IPS-18c (cell line): ENCODE results near the gene BDNF.

ENCODE experiments used
- H3K4me3 ChIP-seq: 2 replicates; pipeline ENCODE4 v1.7.0; 2013; ENCODE audit warnings: low read depth, mild to moderate bottlenecking, low read length, moderate library complexity; ENCODE audit not compliant: insufficient read depth
- H3K9me3 ChIP-seq: one replicate; pipeline ENCODE4 v1.6.1; 2013; ENCODE audit warnings: mild to moderate bottlenecking, low read length, moderate library complexity; ENCODE audit not compliant: control insufficient read depth, insufficient read depth

The BDNF gene

DNA sequence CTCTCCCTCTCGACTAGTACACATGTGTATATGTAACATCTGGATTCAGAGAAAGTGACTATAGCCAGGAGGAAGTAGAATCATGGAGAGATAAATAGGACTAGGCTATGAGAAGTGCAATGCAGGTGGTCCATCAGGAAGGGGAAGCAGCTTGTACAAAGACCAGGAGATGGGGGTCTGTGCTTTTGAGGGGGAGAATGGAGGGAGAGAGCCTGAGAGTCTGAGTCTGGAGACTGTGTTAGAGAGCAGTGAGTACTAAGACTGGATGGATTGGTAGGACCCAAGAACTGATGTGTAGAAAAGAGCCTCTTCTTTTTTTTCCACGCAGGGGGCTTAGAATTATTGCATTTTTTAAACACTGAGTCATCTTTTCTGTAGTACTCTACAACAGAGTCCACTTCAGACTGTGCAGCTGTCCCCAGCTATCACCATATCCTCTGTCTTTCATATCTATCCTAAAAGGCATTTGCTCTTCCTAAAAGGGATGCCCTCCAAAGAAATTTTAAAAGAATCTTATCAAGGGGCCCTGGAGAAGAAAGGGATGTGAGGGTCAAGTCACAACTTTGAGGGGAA is 80.4 kb downstream of the BDNF start:
- Histone ChIP-seq H3K4me3 (no peak overlapping the region), H3K9me3 (no peaks in the 10 kb centered on the region)

DNA sequence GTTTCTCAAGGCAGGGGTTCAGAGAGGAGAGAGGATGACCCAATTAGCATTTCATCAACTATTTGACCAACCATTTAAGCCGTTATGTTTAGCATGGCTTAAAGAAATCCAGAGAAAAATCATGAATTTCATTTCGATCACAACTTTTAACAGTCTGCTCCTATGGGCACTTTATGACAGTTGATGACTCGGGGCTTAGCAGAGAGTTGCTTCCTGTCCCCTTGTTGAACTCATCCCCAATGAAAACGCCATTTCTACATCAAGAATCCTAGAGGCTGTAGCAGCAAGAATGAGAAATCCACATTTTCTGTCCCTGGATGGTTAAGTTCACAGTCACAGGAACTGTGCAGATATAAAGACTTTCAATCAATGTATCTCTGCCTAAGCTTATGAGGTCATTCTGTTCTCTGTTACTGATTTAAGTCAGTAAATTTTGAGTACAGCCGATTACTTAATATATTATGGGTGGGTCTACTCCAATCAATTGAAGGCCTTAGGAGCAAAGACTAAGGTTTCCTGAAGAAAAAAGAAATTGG is 81.1 kb downstream of the BDNF start:
- H3K9me3 ChIP-seq, result no peaks in the 10 kb centered on the region
- H3K4me3 ChIP-seq, result no peak overlapping the region

DNA sequence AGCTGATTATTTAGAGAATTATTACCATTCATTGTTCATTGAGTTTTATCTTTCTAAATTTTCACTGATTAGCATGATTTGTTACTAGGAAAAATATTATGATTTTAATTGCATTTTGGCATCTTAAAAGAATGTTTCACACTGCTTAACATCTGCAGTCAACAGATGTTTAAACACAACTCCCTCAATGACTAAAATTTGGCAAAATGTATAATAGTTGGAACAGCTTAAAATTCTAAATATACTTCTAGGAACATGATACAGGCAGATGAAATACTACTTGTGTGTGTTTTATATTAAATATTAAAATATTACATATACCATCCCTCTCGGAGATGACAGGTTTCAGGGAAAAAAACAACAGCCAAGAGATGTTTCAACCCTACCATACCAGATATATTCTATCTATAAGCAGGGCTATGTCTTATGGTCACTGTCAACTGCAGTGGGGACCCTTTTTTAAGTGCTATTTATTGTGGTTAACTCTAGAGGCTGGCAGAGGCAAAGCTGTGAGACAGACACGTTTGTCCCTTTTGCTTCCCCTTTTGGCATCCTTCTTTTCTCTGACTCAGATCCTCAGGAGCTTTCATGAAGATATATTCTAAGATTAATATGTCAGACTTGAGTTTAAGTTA is 81.9 kb downstream of the BDNF start:
- H3K9me3 ChIP-seq, result no peaks in the 10 kb centered on the region
- H3K4me3 ChIP-seq, result no peak overlapping the region

DNA sequence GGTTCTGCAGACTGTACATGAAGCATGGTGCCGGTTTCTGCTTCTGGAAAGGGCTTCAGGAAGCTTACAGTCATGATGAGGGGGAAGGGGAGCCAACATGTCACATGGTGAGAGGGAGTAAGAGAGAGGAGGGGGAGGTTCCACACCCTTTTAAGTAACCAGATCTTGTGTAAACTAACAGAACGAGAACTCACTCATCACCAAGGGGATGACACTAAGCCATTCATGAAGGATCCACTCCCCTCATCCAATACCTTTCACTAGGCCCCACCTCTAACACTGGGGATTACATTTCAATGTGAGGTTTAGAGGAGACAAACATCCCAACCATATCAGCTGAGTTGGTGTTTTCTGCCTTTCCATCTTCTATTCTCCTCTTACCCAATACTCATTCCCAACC is 83.5 kb downstream of the BDNF start:
- Histone ChIP-seq H3K4me3 (no peak overlapping the region), H3K9me3 (no peaks in the 10 kb centered on the region)

DNA sequence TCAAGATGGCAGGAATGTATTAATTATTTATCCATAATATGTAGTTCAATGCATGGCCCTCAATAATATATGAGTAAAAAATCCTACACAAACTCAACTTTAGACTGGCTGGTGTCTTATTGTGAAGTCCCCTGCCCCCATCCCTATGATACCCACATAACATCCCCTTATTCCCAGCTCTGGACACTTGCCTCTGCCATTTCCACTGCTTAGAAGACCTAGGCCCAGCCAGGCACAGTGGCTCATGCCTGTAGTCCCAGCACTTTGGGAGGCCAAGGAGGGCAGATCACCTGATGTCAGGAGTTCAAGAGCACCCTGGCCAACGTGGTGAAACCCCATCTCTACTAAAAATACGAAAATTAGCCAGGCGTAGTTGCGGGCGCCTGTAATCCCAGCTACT is 84.4 kb downstream of the BDNF start:
- H3K9me3 ChIP-seq, result no peaks in the 10 kb centered on the region
- no peak overlapping the region for H3K4me3 ChIP-seq

DNA sequence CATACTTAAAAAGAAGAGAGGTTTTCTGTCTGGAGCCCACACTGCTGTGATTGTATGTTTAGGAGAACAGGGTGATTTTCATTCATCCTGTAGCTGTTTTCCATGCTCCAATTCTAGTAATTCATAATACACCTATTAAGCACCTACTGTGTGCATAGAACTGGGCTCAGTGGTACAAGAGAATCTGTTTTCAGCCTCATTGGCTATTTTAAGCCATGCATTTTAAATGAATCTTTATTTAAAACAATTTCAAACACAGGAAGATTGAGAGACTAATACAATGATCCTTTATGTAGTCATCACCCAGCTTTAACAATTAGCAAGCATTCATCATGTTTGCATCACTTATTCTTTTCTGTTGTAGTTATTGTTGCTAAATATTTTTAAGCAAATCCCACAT is 86.2 kb downstream of the BDNF start:
- no peaks in the 10 kb centered on the region for H3K9me3 ChIP-seq
- no peak overlapping the region for H3K4me3 ChIP-seq

DNA sequence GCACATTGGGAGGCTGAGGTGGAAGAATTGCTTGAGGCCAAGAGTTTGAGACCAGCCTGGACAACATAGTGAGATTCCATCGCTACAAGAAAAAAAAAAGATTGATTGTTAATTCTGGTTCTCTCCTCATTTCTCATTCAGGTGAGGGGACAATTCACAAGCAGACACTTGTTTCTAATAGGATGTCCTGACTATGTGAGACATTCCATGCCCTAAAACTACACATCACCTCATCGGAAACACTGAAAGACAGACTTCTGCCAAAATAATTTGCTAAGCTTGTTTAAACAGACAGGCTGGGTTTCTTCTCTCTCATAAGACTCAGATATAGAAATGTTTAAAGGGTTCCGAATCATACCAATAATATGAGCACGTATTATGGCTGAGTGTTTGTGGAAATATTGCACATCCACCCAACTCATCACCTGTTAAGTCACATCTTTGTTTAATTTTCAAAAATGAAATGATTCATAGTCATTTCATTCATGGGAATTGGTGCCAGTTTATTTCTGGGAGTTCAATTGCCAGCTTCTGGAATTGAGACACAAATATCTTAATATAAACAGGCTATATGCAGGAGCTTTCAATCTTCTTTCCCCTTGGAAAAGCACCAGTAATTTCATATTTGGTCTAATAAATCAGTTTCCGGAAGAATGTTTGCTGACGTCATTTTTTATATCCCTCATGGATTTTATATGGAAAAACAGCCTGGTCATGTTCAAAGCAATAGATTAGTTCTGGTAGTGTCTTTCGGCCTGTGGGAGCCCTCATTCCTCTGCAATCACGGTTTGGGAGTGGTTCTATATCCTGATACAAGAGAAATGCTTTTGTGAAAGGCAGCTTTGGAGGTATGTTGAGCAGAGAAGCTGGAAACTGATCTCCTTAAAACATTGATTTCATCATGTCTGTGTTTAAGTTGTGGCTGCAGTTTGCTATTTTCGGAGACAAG is 87.0 kb downstream of the BDNF start:
- Histone ChIP-seq H3K4me3 (no peak overlapping the region), H3K9me3 (no peaks in the 10 kb centered on the region)

DNA sequence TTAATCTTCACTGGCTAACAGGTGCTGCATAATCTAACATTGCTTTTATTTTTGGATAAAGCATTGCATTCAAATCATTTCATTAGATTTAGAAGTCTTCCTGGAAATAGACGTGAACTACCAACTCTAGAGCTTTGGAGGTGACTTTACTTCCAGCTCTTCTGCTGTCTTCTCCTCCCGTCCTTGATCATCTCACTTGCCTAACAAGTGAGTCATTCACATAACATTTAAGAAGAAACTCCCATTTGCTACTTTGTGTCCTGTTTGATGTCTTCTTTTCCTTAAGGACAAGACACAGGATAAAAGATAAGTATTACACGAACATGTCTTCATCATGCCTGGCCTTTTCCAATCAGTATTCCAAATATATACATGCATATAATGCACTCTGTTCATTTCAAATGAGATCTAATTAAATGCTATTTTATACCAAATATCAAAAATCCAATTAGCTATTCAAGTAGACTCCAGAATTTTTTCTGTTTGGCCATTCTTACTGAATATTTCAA is 88.3 kb downstream of the BDNF start:
- H3K9me3 ChIP-seq, result no peaks in the 10 kb centered on the region
- no peak overlapping the region for H3K4me3 ChIP-seq

DNA sequence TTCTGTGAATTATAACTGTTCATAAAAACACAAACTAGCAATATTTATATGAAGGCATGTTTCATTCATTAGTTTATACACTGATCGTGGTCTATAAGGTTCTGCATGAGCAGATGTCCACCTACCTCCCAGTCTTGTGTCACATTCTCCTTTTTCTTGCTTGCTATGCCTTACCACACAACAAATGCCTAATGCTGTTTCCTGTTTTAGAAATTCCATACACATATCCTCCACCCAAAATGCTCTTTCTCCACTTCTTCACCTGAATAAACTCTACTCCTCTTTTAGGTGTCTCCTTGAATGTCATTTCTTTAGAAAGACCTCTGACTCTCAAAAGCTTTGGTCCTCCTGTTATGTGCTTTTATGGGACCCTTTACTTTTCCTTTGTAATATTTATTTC is 88.9 kb downstream of the BDNF start:
- H3K9me3 ChIP-seq, result no peaks in the 10 kb centered on the region
- H3K4me3 ChIP-seq, result no peak overlapping the region

DNA sequence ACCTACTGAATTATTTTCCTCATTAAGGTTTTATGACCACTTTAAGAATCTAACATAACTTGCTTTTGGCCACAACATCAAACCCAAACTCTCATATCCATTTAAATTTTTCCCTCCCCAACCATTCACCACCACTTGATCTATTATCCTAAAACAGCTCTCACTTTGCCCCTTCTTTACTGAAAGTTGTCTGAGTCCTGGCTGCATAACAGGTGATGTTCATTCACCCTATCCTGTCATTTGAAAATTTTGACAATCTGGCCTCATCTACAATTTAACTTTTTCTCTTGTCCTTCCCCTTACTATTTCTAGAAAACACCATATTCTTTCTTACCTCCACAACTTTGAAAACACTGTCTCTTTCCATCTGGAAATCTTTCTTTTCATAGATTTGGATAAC is 89.3 kb downstream of the BDNF start:
- no peak overlapping the region for H3K4me3 ChIP-seq
- H3K9me3 ChIP-seq, result no peaks in the 10 kb centered on the region

DNA sequence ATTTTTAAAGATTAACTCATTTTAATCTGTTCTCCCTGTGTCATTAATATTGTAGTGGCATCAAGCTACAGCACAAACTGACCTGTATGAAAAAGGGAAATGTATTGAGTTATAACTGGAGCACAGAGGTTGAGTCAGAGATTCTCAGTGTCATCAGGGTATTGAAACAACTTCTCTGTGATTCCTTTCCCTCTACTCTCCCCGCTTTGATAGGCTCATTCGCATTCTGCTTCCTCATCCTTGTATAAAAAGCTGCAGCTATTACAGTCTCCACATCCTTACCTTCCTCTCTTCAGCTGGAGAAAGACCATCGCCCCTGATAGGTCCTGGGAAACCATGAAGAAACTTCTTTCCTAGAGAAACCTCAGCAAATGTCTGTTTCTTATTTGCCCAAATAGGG is 90.0 kb downstream of the BDNF start:
- H3K4me3 ChIP-seq, result no peak overlapping the region
- H3K9me3 ChIP-seq, result no peaks in the 10 kb centered on the region

DNA sequence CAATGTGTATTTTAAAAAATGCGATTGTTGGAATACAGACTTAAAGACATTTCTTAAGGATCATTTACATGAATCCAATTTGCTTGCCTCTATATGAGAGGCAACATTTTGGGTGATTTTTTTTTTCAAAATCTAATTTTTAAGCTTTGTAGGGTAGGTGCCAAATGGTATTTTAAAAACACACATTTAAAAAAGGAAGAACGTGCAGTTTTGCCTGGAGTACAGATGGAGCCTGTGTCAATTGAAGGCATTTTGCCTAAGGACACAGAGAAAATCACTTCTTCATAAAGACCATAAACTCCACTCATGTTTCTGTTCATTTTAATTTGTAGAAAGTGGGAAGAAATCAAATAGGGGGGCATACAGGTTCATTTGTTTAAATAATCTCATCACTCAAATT is 91.3 kb downstream of the BDNF start:
- Histone ChIP-seq H3K9me3 (no peaks in the 10 kb centered on the region), H3K4me3 (no peak overlapping the region)

DNA sequence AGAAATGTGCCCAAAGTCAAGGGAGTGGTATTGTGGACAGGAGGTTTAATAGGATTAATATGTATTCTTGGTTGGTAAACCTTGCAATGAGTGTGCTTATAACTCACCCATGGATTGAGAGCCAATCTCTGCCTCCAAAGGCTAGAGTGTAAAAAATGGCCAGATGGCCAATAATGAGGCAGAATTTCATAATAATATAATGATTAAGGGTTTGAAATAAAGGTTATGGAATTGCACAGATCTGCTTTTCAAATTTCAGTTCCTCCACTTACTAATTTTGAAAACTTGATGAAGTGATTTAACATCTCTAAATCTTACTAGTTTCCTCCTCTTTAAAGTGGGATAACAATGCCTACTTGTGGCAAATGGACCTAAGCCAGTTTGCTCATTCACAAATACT is 94.8 kb downstream of the BDNF start:
- Histone ChIP-seq H3K9me3 (no peaks in the 10 kb centered on the region), H3K4me3 (no peak overlapping the region)
